ENCODE data around the gene IL1RL1.
A peak's percentile ranks its signal among the peaks of the same experiment; 100 is the strongest.

The IL1RL1 gene

DNA sequence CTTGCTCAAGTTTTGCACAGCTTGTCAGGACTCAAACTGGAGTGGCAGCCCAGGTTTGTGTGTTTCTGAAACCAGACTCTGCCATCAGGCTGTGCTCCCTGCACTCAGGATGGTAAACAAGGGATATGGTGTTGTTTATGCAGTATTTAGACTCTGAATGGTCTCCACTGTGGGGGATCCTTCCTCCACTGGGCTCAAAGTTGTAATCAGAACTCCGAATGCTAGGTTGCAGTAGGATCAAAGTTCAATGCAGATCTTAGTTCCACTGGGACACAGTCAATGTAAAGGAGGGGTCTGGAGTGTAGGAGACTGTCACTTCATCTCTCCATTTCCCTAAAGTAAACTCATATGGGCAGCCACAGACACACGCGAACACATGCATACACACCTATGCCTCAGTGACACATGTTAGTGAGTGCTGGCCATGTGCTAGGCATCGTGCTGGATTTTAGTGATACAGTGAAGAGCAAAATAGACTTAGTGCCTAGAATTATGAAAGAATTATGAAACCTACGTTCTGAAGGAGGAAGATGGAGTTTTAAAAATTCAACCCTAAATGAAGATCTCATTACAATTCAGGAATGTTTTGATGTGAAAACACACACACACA lies 50.4 kb downstream of the IL1RL1 start:
- Mint-ChIP-seq H3K4me3 (no peak overlapping the region), H3K4me1 (ENCODE audit: low read depth) (peaks cover 96% of the 10 kb centered on the region), H3K36me3 (ENCODE audit: low read depth) (peaks cover 85% of the 10 kb centered on the region), H3K27ac (peak overlapping the region; percentile 83), H3K9me3 (peaks cover 30% of the 10 kb centered on the region), H3K27me3 (no peaks in the 10 kb centered on the region)

DNA sequence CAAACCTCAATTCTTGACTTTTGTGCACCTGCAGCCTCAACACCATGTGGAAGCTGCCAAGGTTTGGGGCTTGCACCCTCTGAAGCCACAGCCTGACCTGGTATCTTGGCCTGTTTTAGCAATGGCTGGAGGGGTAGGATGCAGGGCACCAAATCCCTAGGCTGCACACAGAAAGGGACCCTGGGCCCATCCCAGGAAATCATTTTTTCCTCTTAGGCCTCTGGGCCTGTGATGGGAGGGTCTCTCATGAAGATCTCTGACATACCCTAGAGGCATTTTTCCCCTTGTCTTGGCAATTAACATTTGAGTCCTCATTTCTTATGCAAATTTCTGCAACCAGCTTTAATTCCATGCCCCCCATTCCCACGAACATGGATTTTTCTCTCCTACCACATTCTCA lies 54.4 kb downstream of the IL1RL1 start:
- H3K27me3 Mint-ChIP-seq, result no peaks in the 10 kb centered on the region
- H3K36me3 Mint-ChIP-seq (ENCODE audit: low read depth), result peaks cover 95% of the 10 kb centered on the region
- peak overlapping the region; percentile 95 for H3K27ac Mint-ChIP-seq
- H3K4me3 Mint-ChIP-seq, result no peak overlapping the region
- H3K9me3 Mint-ChIP-seq, result peaks cover 35% of the 10 kb centered on the region
- peaks cover 93% of the 10 kb centered on the region for H3K4me1 Mint-ChIP-seq (ENCODE audit: low read depth)

DNA sequence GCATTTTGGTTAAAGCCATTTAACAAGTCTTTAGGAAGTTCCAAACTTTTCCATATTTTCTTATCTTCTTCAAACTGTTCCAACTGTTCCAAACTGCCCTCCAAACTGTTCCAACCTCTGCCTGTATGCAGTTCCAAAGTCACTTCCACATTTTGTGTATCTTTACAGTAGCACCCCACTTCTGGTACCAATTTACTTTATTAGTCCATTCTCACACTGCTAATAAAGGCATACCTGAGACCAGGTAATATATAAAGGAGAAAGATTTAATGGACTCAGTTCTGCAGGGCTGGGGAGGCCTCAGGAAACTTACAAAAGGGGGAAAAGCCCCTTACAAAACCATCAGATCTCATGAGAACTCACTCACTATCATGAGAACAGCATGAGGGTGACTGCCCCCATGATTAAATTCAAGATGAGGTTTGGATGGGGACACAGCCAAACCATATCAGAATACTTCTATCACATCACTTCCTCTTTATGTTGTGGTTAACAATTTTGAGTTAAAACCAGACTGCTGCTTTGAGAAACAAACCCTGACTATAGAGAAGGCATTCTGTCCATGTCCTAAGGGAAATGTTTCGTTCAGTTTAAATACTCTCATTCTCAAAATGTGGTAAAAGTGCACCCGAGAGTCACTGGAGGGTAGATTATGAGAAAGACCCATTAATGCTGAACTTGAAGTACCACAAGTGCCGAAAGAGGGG lies 55.2 kb downstream of the IL1RL1 start:
- H3K27me3 Mint-ChIP-seq, result no peaks in the 10 kb centered on the region
- H3K4me1 Mint-ChIP-seq (ENCODE audit: low read depth), result peaks cover 93% of the 10 kb centered on the region
- H3K36me3 Mint-ChIP-seq (ENCODE audit: low read depth), result peaks cover 96% of the 10 kb centered on the region
- H3K27ac Mint-ChIP-seq, result peak overlapping the region; percentile 95
- peak overlapping the region; percentile 67 for H3K4me3 Mint-ChIP-seq
- peaks cover 35% of the 10 kb centered on the region for H3K9me3 Mint-ChIP-seq

DNA sequence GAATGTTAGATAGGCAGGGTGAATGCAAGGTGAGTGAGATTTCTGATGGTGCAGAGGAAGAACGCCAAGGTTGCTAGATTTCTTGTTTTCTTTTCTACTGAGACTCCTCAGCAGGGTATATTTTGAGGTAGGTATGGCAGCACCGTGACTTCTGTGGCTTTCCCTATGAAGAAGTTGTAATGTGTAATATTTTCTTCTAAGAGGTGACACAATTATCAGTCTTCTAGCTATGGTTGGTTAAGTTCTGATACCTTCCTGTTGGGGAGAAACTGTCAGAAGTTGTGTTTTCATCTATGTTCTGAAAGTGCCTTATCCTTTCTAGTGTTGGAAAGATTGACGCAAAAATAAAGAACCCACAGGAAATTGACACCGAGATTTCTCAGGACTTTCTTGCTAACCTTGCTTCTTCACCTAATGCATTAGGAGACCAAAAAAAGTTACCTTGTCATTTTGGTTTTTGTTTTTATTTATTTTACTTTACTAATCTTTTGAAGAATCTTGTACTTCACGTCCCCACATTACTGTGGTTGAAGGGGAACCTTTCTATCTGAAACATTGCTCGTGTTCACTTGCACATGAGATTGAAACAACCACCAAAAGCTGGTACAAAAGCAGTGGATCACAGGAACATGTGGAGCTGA lies 56.1 kb downstream of the IL1RL1 start:
- Mint-ChIP-seq H3K4me1 (ENCODE audit: low read depth) (peaks cover 90% of the 10 kb centered on the region), H3K9me3 (peaks cover 35% of the 10 kb centered on the region), H3K27me3 (no peaks in the 10 kb centered on the region), H3K27ac (peak overlapping the region; percentile 95), H3K4me3 (peak overlapping the region; percentile 69), H3K36me3 (ENCODE audit: low read depth) (peaks cover 94% of the 10 kb centered on the region)

DNA sequence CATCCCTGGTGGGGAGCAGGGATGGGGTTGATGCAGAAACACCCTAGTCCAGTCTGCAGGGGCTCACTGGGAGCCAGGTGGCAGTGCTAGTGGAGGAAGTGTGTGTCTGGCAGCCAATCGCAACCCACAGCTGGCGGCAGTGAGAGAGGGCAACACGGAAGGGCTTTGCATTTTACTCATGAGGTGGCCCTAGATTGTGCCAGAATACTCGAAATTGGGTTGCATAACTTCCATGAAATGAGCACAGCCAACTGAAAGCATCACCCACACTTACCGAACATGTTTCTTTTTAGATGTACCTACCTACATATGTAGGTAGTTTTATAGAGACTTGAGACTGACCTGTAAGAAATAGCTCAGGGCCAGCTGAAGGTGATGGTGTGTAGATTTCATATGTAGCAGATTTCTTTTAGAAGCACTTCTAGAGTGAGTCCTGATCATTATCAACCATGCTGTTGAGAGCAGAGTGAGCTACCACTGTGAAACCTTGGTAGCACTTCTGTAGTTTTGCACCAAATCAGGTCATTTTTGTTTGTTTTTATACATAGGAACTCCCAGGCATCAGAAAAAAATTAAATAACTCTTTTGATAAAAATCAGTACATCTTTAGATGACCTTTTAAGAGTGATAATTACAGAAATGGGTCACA lies 57.2 kb downstream of the IL1RL1 start:
- Mint-ChIP-seq H3K36me3 (ENCODE audit: low read depth) (peaks cover 94% of the 10 kb centered on the region), H3K27ac (peak overlapping the region; percentile 95), H3K27me3 (no peaks in the 10 kb centered on the region), H3K4me3 (peak overlapping the region; percentile 69), H3K4me1 (ENCODE audit: low read depth) (peaks cover 79% of the 10 kb centered on the region), H3K9me3 (peaks cover 30% of the 10 kb centered on the region)

DNA sequence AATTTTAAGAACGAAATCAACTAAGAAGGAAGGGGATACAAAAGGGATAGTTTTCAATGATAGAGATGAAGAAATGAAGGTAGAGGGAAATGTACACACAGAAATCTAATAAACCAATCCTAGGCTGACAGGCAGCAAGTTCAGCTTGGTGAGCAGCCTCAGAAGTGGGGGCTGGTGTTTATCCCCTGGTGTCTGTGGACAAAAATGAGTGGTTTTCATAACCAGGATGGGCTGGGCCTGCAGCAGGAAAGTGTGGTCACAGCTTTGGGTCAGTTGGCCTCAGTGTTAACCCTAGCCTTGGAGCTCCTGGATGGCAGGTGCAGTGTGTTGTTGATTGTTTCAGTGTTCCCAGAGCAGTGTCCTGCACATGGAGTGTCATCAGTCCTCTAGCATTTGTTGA lies 58.5 kb downstream of the IL1RL1 start:
- Mint-ChIP-seq H3K36me3 (ENCODE audit: low read depth) (peaks cover 94% of the 10 kb centered on the region), H3K27me3 (no peaks in the 10 kb centered on the region), H3K4me1 (ENCODE audit: low read depth) (peaks cover 66% of the 10 kb centered on the region), H3K27ac (no peak overlapping the region), H3K9me3 (peaks cover 19% of the 10 kb centered on the region), H3K4me3 (no peak overlapping the region)

DNA sequence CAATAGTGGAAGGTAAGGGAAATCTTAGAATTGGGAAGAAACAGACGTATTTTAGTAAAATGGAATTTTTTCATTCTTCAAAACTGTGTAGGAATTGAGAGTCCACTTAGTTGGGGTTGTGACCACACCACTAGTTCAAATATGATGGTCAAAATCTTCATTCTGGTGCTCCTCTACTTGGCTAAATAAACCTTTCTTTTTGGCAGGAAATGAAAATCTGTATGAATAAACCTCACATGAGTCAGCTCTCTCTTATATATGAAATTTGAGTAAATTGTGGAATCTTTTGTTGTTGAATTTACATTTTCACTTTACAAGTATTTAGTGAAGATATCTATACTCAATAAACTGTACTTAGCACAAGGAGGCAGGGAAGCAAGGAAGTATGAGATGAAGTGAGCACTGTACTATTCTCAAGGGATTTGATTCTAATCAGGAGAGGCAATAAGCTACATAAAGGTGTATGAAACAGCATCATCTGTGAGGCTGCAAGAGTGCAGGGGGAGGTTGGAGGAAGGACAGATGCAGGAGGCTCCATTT lies 64.8 kb downstream of the IL1RL1 start:
- no peak overlapping the region for H3K27ac Mint-ChIP-seq
- no peak overlapping the region for H3K4me3 Mint-ChIP-seq
- H3K9me3 Mint-ChIP-seq, result peaks cover 15% of the 10 kb centered on the region
- H3K27me3 Mint-ChIP-seq, result no peaks in the 10 kb centered on the region
- peaks cover 90% of the 10 kb centered on the region for H3K36me3 Mint-ChIP-seq (ENCODE audit: low read depth)
- H3K4me1 Mint-ChIP-seq (ENCODE audit: low read depth), result peaks cover 29% of the 10 kb centered on the region

DNA sequence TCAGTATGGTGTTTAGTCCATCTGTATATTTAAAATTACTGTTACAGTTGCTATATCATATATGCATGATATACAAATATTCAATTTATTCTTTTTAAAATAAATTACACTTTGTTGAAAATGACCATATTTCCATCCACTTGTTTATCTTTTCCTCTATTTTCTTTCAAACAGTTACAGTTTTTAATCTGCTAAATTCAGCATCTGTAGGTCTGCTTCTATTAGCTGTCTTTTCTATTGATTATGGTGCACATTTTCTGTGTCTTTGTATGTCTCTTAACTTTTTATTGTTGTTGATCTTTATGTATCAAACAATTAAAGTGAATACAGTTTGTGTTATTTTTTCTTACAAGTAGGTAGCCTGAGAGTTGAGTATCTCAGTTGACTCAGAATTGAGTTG lies 72.4 kb downstream of the IL1RL1 start:
- Mint-ChIP-seq H3K4me3 (no peak overlapping the region), H3K27ac (no peak overlapping the region), H3K4me1 (ENCODE audit: low read depth) (peaks cover 5% of the 10 kb centered on the region), H3K36me3 (ENCODE audit: low read depth) (peaks cover 88% of the 10 kb centered on the region), H3K27me3 (no peaks in the 10 kb centered on the region), H3K9me3 (peaks cover 26% of the 10 kb centered on the region)

DNA sequence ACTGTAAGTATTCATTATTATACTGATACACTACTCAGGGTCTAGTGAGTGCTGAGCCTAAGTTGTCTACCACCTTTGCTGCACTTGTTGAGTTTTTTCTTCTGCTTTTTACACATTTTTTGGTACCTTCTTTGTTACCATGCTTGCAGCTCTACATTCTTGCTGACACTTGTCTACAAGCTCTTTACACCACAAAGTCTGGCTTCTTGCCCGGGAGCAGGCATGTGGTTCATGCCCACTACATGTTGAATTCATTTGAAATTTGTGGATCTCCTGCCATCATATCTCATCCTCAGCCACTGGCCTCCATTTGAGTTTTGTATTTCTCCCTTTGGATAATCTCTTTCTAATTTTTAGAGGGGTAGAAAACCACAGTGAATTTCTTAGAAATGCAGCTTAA lies 74.2 kb downstream of the IL1RL1 start:
- Mint-ChIP-seq H3K4me3 (no peak overlapping the region), H3K27ac (no peak overlapping the region), H3K36me3 (ENCODE audit: low read depth) (peaks cover 86% of the 10 kb centered on the region), H3K4me1 (ENCODE audit: low read depth) (peaks cover 5% of the 10 kb centered on the region), H3K27me3 (no peaks in the 10 kb centered on the region), H3K9me3 (peaks cover 21% of the 10 kb centered on the region)

DNA sequence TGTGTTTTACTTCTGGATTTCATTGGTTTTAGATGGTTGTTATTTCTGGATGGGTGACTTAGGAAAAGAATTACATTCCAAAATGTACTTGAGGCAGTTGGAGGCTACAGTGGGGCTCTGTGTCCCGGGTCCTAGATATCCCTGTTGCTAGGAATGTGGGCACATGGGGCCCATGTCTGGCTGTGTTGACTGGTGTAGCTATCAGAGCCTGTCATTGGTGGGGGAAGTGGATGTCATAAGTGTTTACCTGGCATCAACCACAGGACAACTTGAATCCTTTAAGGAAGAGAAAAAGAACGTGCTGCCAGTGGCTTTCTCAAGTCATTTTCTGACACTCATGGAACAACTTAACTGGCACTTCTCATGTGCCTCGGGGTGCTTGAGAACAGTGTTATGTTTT lies 74.6 kb downstream of the IL1RL1 start:
- Mint-ChIP-seq H3K27me3 (no peaks in the 10 kb centered on the region), H3K36me3 (ENCODE audit: low read depth) (peaks cover 83% of the 10 kb centered on the region), H3K9me3 (peaks cover 21% of the 10 kb centered on the region), H3K4me1 (ENCODE audit: low read depth) (peaks cover 7% of the 10 kb centered on the region), H3K27ac (no peak overlapping the region), H3K4me3 (no peak overlapping the region)

DNA sequence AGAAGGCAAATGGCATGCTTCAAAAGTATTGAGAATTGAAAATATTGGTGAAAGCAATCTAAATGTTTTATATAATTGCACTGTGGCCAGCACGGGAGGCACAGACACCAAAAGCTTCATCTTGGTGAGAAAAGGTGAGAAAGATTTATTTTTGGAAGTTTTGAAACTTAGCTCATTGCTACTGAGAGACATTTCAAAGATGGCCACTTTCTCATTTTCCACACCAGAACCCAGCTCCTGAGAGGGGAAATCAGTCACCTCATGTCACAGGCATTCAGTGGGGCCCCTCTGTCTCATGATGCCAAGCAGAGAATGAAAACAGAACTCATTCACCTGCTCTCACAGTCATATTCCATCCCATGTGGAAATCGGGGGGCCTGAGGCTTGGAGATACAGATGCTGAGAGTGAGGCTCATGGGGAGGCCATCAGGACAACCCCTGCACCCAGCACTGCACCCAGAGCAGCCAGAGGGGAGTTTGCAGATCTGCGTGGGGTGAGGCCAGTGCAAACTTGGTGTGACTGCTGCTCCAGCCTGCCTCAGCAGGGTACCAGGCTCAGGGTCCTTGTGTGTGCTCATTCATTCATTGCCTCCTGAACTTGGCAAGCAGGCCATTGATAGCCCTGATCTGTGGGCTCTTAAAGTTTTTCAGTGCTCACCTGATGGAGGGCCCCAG lies 75.6 kb downstream of the IL1RL1 start:
- H3K4me3 Mint-ChIP-seq, result no peak overlapping the region
- peaks cover 83% of the 10 kb centered on the region for H3K36me3 Mint-ChIP-seq (ENCODE audit: low read depth)
- H3K27ac Mint-ChIP-seq, result peak overlapping the region; percentile 16
- H3K9me3 Mint-ChIP-seq, result peaks cover 21% of the 10 kb centered on the region
- peaks cover 17% of the 10 kb centered on the region for H3K4me1 Mint-ChIP-seq (ENCODE audit: low read depth)
- no peaks in the 10 kb centered on the region for H3K27me3 Mint-ChIP-seq

DNA sequence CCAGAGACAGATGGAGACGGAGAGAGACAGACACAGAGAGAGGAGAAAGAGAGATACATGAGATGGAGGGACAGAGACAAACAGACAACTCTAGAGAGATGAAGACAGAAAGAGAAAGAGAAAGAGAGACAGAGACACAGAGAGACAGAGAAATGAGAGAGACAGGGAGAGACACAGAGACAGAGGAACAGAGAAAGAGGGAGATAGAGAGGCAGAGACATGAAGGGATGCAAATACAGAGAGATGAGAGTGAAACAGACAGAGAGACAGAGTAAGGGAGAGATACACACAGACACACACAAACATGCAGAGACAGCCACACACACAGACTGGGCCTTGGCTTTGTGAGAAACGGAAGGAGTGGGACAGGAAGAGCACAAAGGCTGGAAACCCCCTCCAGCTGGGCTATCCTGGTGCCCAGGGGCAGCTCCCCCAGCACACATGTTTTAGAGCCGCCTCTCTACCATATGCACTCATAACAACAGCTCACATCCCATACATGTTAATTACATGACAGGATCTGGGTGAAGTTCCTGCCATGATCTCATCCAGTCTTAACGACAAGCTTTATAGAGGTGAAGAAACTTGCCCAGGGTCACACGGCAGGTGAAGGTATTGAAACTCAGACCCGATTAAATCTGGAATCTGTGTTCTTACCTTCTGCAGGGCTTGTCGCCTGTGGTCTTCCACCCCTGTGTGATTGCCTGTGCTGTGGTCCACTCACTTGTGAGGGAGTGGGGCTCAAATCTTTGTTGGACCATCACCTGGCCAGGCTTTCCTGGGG lies 76.6 kb downstream of the IL1RL1 start:
- Mint-ChIP-seq H3K27me3 (no peaks in the 10 kb centered on the region), H3K9me3 (peaks cover 18% of the 10 kb centered on the region), H3K36me3 (ENCODE audit: low read depth) (peaks cover 78% of the 10 kb centered on the region), H3K4me1 (ENCODE audit: low read depth) (peaks cover 21% of the 10 kb centered on the region), H3K27ac (peak overlapping the region; percentile 16), H3K4me3 (no peak overlapping the region)

DNA sequence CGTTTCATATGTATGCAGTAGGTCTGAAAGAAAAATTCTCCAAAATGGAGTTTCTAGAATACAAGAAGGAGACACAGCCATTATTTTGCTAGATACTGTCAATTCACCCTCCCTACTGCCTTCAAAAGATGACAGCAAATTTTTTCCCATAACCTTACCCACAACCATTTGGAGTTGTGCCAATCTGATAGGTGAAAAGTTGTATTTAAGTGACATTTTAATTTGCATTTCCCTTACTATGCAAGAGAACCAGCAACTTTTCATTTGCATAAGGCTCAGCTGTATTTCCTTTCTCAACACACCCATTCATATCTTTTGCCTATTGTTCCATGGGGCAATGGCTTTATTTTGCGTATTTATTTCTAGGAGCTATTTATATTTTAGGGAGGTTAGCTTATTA lies 80.2 kb downstream of the IL1RL1 start:
- Mint-ChIP-seq H3K36me3 (ENCODE audit: low read depth) (peaks cover 59% of the 10 kb centered on the region), H3K4me1 (ENCODE audit: low read depth) (peaks cover 21% of the 10 kb centered on the region), H3K27me3 (no peaks in the 10 kb centered on the region), H3K27ac (peak overlapping the region; percentile 1), H3K4me3 (peak overlapping the region; percentile 1), H3K9me3 (no peaks in the 10 kb centered on the region)

DNA sequence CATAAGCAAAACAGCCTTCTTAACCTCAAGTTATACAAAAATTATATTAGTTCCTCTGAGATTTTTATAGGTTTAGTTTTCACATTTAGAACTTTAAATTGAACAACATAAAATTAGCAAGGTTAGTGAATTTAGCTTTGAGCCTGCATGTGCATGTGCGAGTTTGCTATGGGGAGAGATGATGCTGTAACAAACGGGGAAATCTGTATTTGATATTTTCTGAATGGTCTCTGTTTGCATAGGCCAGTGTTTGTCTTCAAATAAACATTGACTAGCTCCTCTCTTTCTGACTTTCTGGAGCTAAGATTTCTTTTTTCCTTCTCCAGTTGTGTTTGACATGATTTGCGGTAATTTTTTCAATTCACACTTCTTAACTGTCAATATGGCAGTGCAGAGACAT lies 80.7 kb downstream of the IL1RL1 start:
- Mint-ChIP-seq H3K27ac (no peak overlapping the region), H3K4me3 (no peak overlapping the region), H3K4me1 (ENCODE audit: low read depth) (peaks cover 21% of the 10 kb centered on the region), H3K9me3 (no peaks in the 10 kb centered on the region), H3K36me3 (ENCODE audit: low read depth) (peaks cover 63% of the 10 kb centered on the region), H3K27me3 (no peaks in the 10 kb centered on the region)
